ENCODE measurements around the gene THAP7. TPM values are rescaled to one million over a fixed set of nuclear protein-coding genes. Genes with fewer than 3 reads are reported as not detected.

THAP7 gene
- total RNA-seq, 1 experiment from 2014 or later: 27.7 TPM

DNA sequence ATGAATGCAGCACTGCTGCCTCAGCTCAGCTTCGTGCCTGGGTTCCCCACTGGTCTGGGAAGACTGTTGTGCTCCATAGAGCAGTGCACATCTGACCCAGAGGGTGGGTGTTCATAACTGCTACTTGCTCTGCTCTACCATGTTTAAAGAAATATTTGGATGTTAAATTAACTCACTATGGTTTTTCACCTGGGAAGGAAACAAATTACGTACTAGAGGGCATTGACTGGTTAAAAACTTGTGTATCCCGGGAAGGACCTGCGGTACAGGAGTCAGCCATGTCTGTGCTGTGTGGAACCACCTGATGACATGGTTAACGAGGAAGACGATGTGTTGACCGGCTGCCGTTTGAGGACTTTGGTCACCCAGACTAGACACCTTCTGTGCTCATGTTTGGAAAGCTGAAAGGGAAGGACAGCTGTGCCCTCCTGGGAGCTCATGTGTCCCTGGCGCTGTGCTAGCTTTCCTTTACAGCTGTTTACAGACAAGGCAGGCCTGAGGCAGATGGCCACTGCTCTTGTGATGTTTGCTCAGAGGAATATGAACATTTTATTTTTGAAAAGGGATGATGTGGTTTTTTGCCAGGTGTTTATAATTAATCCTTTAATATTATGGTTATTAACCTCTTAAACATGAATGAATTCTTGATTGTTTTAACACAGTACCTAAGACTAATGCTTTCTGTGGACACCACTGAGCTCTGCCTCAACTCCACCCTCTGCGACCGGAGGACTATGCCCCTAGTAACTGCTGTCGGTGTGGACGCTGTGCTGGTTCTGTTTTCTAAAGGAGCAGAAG lies 49.2 kb downstream of the THAP7 start:
- no peak overlapping the region for H2AFZ ChIP-seq (ENCODE audit: low read depth, low read length, poor library complexity, severe bottlenecking)
- peaks cover 9% of the 10 kb centered on the region; the same call in 1 of the 2 replicates for H4K20me1 ChIP-seq (ENCODE audit: insufficient read depth)
- H3K9me3 ChIP-seq (ENCODE audit: control insufficient read depth in 1 of 2, insufficient read depth in 1 of 2, low read depth in 1 of 2, low read length in 2 of 2): no peaks in the 10 kb centered on the region
- ChIA-PET CTCF (no interaction called here), POLR2A (no interaction called here), RAD21 (ENCODE audit: low non-redundant PET in 1 of 2, low total read pairs in 2 of 2, uncharacterized antibody in 2 of 2, unreplicated experiment in 2 of 2) (no interaction called here)
- no peak for DNase-seq (ENCODE audit: low read depth, low spot score)
- H3K27ac ChIP-seq (ENCODE audit: low read depth, low read length): no peak overlapping the region
- intact Hi-C loops (cut with micrococcal nuclease): no loop called here
- no peak overlapping the region for H3K9ac ChIP-seq (ENCODE audit: low read length)
- no peak for ATAC-seq
- no peak overlapping the region for H3K4me2 ChIP-seq (ENCODE audit: low read length)
- H3K36me3 ChIP-seq (ENCODE audit: control insufficient read depth in 1 of 2, insufficient read depth in 2 of 2, low read length in 2 of 2): peaks cover 25 to 43% of the 10 kb centered on the region in 2 experiments; a peak in 3 of 4 replicates
- H3K9me2 ChIP-seq (ENCODE audit: insufficient read depth): no peaks in the 10 kb centered on the region
- H3K27me3 ChIP-seq (ENCODE audit: insufficient read depth, low read length): no peaks in the 10 kb centered on the region
- BruUV-seq (replicated peaks): no TSS peak
- peaks cover 72% of the 10 kb centered on the region for H3K79me2 ChIP-seq (ENCODE audit: insufficient read depth, low read length)
- no peak overlapping the region for H3K4me3 ChIP-seq (replicated peaks in 1 of 2; ENCODE audit: low read depth in 1 of 2, low read length in 2 of 2)
- H3K4me1 ChIP-seq (ENCODE audit: control insufficient read depth in 1 of 2, insufficient read depth in 2 of 2, low read length in 2 of 2): peaks cover 7 to 30% of the 10 kb centered on the region in 2 experiments
- TF ChIP-seq SRF (IDR thresholded peaks at IDR 0.05; ENCODE audit: low read depth): no peak
- TF ChIP-seq FOSL1 (IDR thresholded peaks at IDR 0.05; ENCODE audit: low read depth): no peak
- no peak for TF ChIP-seq ELF1 (IDR thresholded peaks at IDR 0.05; ENCODE audit: borderline replicate concordance, low read depth)
- no peak for TF ChIP-seq EGR1 (IDR thresholded peaks at IDR 0.05; ENCODE audit: low read depth)
- TF ChIP-seq EZH2 (IDR thresholded peaks at IDR 0.05): no peak
- TF ChIP-seq, protein P1, sequence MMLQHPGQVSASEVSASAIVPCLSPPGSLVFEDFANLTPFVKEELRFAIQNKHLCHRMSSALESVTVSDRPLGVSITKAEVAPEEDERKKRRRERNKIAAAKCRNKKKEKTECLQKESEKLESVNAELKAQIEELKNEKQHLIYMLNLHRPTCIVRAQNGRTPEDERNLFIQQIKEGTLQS (IDR thresholded peaks at IDR 0.05): no peak
- TF ChIP-seq CEBPB (IDR thresholded peaks at IDR 0.05; ENCODE audit: low read depth): no peak
- TF ChIP-seq, protein P2, sequence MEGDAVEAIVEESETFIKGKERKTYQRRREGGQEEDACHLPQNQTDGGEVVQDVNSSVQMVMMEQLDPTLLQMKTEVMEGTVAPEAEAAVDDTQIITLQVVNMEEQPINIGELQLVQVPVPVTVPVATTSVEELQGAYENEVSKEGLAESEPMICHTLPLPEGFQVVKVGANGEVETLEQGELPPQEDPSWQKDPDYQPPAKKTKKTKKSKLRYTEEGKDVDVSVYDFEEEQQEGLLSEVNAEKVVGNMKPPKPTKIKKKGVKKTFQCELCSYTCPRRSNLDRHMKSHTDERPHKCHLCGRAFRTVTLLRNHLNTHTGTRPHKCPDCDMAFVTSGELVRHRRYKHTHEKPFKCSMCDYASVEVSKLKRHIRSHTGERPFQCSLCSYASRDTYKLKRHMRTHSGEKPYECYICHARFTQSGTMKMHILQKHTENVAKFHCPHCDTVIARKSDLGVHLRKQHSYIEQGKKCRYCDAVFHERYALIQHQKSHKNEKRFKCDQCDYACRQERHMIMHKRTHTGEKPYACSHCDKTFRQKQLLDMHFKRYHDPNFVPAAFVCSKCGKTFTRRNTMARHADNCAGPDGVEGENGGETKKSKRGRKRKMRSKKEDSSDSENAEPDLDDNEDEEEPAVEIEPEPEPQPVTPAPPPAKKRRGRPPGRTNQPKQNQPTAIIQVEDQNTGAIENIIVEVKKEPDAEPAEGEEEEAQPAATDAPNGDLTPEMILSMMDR (IDR thresholded peaks at IDR 0.05 in 2 of 3, conservative IDR thresholded peaks at IDR 0.05 in 1 of 3; ENCODE audit: borderline replicate concordance in 1 of 3, insufficient read depth in 1 of 3, low read depth in 2 of 3, low read length in 2 of 3): no peak
- TF ChIP-seq ZNF274 (IDR thresholded peaks at IDR 0.05; ENCODE audit: low read depth, low read length): no peak
- TF ChIP-seq ZFX (IDR thresholded peaks at IDR 0.05): no peak

Measured in HCT116 (cell line).